Measurements from ENCODE around the gene SPINDOC.

GRCh38 chr11:63816166-63816565 lies 2.9 kb downstream of the SPINDOC start:
- no peak for TF ChIP-seq PKNOX1 (IDR thresholded peaks at IDR 0.05)
- TF ChIP-seq ZNF41 (CRISPR knock-in tag; conservative IDR thresholded peaks at IDR 0.05) = no peak

Measured in K562 (cell line).